ENCODE results near the gene PLEKHA5.

DNA sequence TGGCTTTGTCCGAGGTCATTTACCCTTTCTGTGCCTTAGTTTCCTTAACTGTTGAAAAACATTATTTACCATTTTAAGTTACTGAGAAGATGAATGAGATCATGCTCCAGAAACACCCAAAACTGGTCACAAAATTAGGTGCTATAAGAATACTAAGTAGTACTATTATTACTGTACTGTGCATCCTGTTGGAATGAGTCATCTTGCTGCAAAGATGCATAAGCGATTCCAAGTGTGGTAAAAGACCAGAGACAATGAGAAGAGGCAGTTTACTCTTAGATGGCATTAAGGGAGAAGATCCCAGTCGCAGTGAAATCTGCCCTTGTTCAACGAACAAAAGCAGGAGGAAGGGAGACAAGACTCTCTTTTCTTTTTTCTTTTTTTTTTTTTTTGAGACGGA, 4.2 kb upstream of the PLEKHA5 start:
- TF ChIP-seq, protein P1, sequence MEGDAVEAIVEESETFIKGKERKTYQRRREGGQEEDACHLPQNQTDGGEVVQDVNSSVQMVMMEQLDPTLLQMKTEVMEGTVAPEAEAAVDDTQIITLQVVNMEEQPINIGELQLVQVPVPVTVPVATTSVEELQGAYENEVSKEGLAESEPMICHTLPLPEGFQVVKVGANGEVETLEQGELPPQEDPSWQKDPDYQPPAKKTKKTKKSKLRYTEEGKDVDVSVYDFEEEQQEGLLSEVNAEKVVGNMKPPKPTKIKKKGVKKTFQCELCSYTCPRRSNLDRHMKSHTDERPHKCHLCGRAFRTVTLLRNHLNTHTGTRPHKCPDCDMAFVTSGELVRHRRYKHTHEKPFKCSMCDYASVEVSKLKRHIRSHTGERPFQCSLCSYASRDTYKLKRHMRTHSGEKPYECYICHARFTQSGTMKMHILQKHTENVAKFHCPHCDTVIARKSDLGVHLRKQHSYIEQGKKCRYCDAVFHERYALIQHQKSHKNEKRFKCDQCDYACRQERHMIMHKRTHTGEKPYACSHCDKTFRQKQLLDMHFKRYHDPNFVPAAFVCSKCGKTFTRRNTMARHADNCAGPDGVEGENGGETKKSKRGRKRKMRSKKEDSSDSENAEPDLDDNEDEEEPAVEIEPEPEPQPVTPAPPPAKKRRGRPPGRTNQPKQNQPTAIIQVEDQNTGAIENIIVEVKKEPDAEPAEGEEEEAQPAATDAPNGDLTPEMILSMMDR (IDR thresholded peaks at IDR 0.05): no peak
- no peak for TF ChIP-seq POLR2A (IDR thresholded peaks at IDR 0.05)

All from testis (tissue), 2 donors.